IMR-90 (cell line): ENCODE results near the gene C3orf33.

Experiments used
- CTCF ChIP-seq: conservative IDR thresholded peaks from 2 replicates; pipeline ENCODE4 v1.5.1; 2012; ENCODE audit warnings: mild to moderate bottlenecking, low read depth, low read length, improper control_type of control experiment
- USF2 ChIP-seq: fragments of 150-350 bp; IDR thresholded peaks from 2 replicates; pipeline ENCODE4 v1.6.1; 2017; ENCODE audit warnings: mild to moderate bottlenecking, antibody characterized with exemption, low read length, low read depth

- TF ChIP-seq CTCF: no peak
- TF ChIP-seq USF2: no peak
Observed at GRCh38 chr3:155736381-155736780, 69.7 kb downstream of the C3orf33 start.
